Measurements from ENCODE around the gene OPTN.

DNA sequence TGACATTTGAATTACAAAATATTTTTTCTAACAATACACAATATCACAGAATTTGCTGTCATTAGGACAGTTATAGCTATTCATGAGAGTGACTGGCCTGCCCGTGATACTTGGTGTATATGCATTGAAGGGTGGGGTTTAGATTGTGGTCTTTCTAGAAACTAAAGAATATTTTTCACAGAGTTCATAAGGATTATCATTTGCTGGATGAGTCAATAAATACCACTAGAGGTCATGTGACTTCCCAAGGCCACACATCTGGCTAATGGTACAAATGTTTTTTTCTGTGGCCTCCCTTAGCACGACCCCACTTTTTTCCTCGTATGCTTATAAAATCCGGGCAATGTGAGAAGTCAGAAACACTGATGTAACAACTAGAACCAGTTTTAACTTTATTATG, 5.2 kb downstream of the OPTN start:
- TF ChIP-seq, protein P1, sequence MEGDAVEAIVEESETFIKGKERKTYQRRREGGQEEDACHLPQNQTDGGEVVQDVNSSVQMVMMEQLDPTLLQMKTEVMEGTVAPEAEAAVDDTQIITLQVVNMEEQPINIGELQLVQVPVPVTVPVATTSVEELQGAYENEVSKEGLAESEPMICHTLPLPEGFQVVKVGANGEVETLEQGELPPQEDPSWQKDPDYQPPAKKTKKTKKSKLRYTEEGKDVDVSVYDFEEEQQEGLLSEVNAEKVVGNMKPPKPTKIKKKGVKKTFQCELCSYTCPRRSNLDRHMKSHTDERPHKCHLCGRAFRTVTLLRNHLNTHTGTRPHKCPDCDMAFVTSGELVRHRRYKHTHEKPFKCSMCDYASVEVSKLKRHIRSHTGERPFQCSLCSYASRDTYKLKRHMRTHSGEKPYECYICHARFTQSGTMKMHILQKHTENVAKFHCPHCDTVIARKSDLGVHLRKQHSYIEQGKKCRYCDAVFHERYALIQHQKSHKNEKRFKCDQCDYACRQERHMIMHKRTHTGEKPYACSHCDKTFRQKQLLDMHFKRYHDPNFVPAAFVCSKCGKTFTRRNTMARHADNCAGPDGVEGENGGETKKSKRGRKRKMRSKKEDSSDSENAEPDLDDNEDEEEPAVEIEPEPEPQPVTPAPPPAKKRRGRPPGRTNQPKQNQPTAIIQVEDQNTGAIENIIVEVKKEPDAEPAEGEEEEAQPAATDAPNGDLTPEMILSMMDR (IDR thresholded peaks at IDR 0.05 in 4 of 5, conservative IDR thresholded peaks at IDR 0.05 in 1 of 5), result no peak
- no peak for TF ChIP-seq POLR2A (IDR thresholded peaks at IDR 0.05)

Data from gastrocnemius medialis (tissue), 4 donors.